NCI-H2196 treated with DMSO at 0.1 percent for 48 hours (cell line): ENCODE results near the gene DYRK2.

Experiments
- DNase-seq: peaks from one replicate; lab custom pipeline; 2025; ENCODE audit not compliant: unreplicated experiment; lab: John Stamatoyannopoulos, UW

Gene DYRK2

DNA sequence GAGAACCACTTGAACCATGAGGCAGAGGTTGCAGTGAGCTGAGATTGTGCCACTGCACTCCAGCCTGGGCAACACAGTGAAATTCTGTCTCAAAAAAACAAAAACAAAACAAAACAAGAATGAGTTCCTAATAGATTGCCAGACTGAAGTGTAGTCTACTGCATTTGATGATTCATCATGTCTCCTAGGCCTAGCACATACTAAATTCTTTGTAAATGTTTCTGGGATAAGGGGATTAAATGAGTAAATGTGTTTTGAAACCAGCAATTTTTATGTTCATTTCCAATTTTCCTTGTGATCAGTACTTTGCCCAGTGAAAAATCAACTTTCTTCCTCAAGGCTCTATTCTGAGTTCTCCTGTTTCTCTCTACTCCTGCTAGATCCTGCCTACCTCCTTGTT is 2.9 kb upstream of the DYRK2 start:
- DNase-seq = no peak

DNA sequence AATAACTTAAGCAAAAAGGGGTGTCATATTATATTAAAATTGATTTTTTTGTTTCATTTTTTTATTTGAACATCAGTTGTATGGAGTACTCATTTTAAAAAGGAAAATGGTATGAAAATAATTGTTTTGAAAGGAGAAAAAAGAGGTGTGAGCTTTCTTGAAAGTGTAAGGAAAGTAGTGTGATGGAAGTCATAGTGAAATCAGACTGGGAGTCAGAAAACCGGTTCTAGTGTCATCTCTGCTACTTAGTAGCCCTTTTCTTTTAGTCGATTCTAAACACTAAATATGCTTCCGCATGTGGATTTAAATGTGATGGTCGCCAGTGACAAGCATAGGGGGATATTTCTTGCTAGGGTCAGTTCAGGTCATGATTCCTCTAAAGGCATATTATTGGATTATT is 1.8 kb upstream of the DYRK2 start:
- DNase-seq = no peak

DNA sequence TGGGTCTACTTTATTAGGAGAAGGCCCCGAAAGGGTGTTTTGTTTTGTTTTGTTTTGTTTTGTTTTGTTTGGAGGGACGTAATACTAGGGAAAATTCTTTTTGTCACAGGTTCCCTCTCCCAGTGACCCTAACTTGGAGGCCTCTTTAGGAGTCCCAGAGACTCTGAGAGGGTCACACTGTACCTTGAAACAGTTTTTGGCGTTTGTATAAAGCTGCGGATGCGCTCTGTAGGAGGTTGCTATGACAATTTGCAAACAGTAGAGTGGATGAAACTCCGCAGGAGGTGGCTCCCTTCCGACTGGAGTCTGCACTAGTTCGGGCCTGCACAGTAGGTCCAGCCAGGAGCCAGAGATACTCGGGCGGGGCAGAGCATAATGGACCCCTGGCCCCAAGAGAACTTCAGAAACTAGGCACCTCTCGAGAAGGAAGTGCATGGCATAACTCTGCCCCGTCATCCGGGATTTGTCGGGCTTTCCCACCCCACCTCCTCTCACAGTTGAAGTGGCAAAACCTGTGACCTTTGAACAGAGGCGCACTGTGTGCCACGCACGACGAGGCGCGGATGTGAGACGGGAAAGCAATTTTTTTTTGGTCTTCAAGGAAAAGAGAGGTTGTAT is 1.3 kb upstream of the DYRK2 start:
- no peak for DNase-seq

DNA sequence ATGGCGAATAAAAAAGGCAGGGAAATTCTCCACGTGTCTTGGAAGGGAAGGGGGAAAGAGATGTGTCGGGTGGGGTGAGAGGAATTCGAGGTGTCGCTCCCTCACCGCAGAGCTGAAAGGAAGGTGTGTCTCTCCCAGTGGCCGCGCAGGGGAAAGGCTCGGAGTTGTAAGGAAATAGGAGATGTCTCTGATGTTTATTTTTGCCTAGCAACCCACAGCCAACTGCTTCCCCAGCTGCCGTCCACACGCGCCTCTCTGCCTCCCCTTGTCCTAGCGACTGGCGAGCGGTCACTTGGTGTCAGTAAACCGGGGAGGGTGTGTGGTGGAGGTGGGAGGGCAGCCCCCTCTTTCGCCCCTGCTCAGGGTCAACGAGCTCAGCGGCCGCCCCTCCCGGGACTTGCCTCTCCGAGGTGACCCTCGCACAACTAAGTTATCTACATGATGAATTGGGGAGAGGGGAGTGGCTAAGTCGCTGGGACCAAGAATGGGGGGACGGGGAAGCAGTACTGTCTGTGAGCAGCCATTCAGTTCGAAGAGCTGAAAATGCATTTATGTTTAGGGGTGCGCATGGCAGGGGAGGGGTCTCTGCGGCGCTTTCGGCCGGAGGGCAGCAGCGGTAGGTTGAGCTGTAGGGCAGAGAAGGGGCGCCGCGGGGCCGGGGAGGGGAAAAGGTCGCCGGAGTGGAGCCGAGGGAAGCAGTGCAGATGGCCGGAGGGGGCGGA is 585 bp upstream of the DYRK2 start:
- DNase-seq = peak; percentile 87

DNA sequence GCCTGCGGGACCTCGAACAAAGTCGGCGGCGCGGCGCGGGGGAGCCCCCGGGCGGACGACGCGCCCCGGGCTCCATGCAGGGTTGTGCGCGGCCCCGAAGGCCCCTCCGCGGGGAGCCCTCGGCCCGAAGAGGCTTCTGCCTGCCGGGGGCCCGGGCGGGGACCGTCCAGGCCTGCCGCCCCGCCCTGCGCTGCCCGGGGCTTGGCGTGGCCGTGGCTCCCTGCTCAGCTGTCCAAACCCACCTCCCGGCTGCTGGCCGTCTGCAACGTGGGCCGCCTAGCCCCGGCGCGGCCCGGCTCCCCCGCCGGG is 670 bp downstream of the DYRK2 start:
- no peak for DNase-seq

DNA sequence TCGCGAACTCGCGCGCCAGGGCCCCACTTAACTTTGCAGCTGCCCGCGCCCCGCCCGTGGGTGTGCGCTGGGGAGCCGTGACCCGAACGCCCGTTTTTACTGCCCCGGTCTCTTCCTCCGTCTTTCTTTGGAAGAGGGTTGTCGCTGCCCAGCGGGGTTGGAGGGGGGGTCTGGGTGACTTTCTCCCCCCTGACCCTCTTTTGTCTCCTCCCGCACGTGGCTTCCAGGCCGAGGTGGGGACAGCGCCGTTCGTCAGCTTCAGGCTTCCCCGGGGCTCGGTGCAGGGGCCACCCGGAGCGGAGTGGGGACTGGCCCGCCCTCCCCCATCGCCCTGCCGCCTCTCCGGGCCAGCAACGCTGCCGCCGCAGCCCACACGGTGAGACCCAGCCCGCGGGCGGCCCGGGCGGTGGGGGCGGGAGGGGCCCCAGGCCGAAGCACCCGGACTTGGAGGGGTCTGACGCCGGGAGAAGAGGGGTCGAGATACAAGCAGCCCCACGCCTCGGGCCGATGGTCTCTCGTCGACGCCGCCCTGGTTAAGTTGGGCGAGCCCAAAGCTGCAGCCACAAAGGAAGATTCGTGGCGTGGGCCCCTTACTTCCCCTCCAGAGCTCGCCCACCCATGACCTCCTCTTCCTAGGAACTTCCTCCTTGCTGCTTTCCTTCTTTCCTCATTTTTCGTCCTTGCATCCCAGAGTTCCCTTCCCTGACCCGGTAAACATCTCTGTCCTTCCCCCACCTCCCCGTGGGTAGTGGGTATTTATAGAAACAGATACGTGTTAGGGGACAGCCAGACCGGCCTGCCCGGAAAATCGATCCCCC is 1.2 kb downstream of the DYRK2 start:
- no peak for DNase-seq

DNA sequence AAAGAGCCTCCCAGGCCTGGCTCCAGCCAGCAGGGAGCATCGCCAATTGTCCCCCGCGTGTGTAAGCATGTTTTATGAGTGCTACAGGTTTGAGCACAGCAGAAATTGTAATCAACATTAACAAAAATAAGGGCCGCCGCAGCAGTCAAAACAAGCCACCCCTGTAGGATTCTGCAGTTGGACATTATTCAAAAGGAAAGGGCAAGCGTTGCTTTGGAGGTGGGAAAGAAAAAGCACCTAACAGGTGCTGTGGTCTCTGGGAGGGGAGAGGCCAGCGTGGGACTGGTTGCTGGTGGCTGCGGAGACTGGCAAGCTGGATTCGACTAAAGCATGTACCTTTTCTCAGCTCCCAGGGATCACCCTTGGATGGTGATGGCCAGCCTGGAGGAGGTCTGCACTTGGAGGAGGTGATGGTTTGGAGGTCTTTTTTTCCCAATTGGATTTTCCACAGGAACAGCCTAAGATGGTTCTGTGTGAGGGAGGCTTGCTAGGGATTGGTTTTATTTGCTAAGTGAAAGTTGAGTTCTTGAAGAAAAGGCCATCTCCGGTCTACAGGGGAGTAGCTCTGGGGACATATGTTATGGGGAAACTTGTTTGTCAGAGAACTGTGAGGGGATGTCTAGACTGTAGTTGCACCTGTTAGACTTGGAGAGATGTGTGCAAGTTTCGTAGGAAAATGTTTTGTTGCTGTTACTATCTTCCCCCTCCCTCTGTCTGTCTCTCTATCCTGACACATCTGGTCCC is 2.0 kb downstream of the DYRK2 start:
- no peak for DNase-seq

DNA sequence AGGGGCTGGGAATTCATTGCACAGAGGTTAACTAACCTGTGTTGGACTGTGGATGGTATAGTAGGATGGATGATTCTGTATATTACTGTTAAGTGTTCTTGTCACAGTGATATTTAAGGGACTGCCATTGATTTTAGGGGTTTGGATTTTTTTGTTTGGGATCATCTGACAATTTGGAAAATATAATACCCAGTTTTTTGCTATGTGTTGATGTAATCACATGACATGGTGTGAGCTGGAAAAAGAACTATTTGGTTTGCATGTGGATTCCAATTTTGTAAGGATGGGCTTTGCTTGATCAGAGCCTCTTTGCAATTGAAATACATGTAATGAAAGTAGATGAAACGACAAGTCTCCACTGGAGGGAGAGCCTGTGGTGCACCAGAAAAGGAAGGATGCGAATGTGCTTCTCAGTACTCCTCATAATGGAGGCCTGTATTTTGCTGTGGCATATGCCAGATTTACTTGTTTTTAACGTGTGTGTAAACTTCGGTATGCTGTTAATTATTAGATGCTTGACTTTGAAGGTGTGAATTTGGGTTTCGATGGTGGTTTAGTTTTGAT is 2.7 kb downstream of the DYRK2 start:
- DNase-seq = no peak

DNA sequence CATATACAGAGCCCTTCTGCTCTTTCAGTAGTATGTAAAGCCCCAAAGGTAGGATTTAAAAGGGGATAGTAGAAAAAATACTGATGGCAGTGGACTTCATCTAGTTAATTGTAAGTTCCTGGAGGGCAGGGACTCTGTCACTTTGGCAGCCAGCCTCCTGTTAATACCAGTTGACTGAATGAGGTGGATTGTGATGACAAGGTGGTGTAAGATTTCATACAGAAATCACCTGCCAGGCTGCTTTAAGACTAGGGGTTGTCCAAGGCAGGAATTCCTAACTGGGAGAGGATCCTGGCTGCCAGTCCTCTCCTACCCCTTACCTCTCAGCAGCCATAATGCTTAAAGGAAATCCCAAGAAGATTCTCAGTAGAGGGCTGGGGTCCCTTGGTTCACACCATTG is 7.3 kb downstream of the DYRK2 start:
- no peak for DNase-seq

DNA sequence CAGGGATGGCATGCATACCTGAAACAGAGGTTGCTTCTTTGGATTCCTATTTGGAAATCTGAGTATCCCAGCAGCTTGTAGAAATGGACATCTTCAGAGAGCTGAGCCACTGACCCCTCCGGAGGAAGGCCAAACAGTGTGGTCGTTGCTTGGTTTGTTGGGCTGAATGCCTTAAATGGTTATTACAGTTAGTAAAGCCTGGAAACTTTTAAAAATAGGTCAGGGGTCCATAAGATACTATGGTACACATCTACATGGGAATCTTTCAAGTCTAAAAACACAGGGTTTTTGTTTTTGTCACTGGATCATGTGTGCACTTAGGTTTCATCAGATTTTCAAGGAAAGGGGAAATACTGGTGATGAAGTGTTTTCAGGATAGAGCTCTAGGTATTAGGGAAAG is 7.7 kb downstream of the DYRK2 start:
- no peak for DNase-seq

DNA sequence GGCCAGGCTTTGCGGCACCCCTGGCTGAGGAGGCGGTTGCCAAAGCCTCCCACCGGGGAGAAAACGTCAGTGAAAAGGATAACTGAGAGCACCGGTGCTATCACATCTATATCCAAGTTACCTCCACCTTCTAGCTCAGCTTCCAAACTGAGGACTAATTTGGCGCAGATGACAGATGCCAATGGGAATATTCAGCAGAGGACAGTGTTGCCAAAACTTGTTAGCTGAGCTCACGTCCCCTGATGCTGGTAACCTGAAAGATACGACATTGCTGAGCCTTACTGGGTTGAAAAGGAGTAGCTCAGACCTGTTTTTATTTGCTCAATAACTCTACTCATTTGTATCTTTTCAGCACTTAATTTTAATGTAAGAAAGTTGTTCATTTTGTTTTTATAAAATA is 9.9 kb downstream of the DYRK2 start:
- no peak for DNase-seq

DNA sequence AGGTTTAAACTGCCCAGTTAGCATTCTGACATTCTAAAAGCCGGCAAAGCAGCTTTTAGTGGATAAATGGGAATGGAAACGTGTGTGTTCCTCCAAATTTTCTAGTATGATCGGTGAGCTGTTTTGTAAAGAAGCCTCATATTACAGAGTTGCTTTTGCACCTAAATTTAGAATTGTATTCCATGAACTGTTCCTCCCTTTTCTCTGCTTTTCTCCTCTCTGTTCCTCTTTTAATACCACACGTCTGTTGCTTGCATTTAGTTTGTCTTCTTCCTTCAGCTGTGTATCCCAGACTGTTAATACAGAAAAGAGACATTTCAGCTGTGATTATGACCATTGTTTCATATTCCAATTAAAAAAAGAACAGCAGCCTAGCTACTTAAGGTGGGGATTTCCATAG is 10.7 kb downstream of the DYRK2 start:
- DNase-seq = no peak

DNA sequence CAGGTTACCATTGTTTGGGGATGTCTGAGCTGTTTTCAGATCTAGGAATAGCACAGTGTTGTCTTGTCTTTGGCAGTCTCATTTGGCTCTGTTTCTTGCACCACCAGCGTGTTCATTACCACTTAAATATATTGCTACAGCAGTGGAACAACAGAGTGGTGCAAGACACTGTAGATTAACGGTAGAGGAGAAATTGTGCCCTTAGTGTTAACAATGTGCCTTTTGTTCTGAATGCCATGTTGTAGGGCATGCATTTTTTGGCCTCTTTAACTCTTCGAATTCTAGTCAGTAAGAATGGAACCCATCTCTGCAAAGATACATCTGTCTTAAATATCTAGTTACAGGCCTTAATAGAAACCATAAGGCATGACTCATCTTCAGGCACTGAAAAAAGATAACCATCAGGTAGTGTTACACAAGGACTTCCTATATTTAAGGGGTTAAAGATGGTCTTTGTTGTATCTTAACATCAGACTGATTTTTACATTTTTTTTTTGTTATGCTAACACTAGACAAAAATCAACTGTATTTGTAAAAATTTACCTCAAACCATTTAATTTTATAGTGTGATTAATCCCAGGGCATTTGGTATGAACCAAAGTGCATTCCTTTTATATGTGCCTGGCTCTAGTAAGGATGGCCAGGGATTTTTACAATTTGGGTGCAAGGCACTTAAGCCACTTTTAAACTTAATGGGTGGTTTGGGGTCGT is 12.9 kb downstream of the DYRK2 start:
- DNase-seq = peak; percentile 27

DNA sequence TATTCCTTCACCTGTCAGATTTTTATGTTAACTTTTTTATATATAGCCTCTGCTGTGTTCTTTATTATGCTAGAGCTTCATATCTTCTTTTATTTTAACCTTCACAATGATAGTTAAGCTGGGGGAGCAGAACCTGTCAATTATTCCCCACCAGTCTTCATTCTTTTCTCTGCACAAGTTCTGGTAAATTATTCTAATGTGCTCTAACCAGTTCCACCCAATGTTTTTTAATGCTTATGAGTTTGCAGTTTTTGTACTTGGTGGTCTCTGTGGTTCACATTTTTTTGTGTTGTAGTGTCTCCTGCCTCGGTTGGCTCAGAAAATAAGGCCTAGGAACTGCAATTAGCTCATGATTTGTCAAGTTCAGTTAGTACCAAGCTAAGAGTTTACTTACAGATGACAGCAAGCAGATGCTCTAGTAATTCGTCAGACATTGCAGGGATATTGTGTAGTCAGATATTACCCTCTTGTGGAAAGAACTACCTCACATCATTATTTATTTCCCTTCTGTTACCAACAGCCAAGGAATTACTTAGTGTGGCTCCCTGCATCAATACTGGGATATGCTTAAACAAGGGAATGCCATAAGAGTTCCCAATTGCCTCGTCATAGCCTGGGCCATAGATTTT is 14.5 kb downstream of the DYRK2 start:
- no peak for DNase-seq

DNA sequence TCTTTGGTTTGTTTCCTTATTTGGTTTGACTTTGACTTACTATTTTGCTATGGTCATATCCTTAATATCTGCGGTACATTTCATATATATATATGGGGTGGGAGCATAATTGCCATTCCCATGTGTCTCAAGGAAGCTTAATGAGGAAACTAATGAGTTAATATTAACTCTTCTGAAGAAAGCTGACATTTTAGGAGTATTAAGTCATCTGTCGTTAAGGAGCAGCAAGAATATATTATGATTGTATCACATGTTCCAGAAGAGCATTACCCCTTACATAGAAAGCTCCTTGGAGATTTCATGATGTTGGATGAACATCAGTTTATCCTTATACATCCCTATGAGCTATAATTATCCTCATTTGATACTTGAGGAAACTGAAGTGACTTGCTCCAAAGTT is 15.6 kb downstream of the DYRK2 start:
- DNase-seq = no peak

DNA sequence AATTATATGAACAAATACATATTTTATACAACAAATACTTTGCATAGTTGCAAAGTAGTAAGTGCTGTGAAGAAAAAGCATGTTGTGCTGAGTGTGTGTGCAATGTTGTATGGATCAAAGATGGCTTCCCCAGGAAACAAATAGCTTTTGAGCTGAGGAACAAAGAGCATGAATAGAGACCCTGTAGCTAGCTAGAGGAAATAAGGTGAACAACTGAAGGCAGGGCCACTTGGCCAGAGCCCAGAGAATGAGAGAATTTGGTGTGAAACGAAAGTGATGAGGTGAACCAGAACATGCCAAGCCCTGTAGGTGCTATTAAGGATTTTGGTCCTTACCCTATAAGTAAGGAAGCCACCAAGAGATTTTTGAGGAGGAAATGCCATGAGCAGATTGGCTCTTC is 17.1 kb downstream of the DYRK2 start:
- DNase-seq = no peak

DNA sequence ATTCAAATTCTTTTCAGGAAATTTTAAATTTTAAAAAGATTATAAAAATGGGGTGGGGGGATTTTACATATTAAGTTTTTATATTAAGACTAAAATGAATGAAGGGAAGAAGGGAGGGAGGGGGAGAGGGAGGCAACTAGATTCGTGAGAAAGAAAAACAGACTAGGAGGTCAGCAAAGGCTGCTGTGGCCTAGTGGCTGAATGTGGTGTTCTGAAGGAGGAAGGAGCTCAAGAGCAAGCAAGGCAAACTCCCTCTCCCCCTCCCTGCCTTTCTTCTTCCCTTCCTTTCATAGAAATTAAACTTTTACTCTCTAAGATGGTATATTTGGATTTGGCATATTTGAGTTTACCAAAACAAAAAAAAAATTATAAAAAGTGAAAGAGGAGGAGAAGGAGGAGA is 18.1 kb downstream of the DYRK2 start:
- no peak for DNase-seq

DNA sequence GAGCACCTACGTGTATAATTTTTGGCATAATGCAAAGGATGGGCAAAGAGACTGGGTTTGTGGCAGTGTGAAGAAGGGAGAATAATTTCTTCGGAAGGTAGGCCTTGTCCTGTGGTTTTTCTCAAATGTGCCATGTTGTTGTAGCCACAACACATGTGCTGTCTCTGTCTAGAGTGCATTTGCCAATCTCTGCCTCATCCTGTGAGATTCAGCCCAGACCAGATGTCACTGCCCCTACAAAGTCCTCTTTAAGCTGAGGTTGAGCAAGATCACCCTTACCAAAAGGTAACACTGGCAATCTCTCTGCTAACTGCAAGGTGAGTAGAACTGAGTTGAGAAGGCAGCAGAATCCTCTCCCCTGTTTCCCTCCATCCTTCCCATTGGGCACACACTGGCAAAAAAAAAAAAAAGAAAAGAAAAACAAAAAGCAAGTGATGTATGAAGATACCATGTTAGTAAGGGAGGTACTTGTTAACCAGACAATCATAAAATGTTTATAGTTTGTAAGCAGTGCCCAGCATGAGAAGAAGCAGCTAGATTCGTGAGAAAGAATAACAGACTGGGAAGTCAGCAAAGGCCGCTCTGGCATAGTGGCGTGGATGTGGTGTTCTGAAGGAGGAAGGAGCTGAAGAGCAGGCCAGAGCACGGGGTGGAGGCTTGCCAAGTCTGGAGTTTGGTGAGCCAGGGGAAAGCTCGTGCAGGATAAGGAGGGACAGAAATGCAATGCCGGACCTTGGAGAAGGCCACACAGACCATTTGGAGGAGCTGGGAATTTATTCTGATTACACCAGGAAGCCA is 18.9 kb downstream of the DYRK2 start:
- DNase-seq = no peak

DNA sequence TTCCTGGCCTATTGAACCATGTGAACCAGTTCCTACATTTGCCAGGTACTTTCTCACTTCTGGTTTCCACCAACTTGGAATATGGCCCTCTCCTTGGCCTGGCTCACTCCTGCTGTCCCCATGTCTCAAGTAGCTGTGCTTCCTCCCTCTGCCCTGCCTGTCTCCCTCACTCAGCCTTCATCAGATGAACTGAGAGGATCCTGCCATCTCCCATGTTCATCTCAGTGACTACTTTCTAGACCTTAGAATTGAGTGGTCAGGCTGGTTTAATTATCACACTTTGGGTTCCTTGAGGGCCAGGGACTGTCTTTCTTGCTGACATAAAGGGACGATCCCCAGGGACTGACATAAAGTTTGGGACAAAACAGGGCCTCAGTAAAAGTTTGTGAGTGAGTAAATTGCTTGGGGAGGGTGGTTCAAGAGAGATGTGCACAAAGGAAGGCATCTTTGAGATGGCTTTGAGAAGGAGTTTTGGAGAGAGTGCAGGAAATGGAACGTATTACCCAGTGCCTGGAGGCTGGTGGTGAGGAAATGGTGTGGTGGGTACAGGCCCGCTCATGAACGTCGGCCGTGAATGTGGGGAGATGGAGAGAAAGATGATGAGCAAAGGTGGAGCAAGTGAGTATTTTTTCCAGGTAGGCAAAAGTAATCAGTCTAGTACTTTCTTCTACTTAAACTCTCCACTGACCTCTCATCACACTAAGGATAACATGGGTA is 20.8 kb downstream of the DYRK2 start:
- DNase-seq = no peak
